ENCODE measurements around the gene TMUB1.

TMUB1 gene

DNA sequence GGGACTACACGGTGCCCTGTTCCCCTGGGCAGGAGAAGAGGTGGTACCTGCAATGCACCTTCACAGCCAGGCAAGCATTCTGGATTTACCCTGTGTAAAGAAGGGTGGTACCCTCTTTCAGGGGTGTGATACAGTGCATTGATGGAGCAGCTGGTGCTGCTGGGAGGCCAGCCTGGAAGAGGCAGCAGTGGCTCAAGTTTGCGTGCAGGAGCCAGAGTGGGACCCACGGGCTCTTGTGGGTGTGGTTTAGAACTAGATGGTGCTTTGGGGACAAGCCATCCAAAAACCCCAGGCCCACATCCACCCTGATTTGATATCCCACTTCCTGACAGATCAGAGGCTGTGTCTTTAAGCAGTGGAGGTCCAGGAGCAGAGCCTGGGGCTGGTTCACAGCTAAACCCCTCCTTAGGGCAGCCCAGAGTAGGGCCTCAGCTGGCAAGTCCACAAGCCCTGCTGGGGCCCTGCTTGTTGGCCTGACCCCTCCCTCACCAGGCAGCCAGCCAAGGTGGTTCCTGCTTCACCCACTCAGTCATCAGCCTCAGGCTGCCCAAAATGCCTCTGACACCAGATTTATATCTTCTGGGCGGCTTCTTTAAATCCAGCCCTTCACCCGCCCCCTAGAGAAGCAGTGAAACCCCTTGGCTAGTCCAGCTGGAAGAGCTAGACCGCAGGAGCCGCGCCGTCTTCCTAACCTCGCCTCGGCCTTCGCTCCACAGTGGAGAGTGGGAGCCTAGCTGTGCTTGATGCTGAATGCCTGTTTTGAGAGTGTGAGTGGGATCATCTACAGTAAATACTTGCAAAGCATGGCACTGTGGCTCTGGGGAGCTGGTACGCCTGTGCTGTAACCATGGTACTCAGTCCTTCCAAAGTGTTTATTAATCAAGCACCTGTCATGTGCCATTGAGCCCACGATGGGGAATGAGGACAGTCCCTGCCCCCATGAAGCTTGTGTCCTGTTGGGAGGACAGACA is 36.4 kb downstream of the TMUB1 start:
- Histone ChIP-seq H3K23ac (ENCODE audit: low read depth, low read length, poor library complexity) (peak overlapping the region; percentile 21), H2BK12ac (ENCODE audit: low read length) (no peak overlapping the region), H3K4me1 (ENCODE audit: control insufficient read depth in 2 of 2, insufficient read depth in 1 of 2, low read depth in 1 of 2, low read length in 2 of 2) (peaks cover 0 to 2% of the 10 kb centered on the region in 2 donors), H3K4me3 (ENCODE audit: low read length in 2 of 2) (no peak overlapping the region), H3K79me1 (ENCODE audit: low read depth, low read length) (no peaks in the 10 kb centered on the region), H4K8ac (ENCODE audit: low read depth, low read length) (no peak overlapping the region), H3K27ac (replicated peaks; ENCODE audit: low read length) (no peak overlapping the region), H3K18ac (ENCODE audit: low read length) (no peak overlapping the region), H3K4me2 (ENCODE audit: insufficient read depth, low read length, poor library complexity, severe bottlenecking) (no peak overlapping the region), H2AK5ac (ENCODE audit: low read depth, low read length) (no peak overlapping the region), H2BK15ac (ENCODE audit: low read length) (no peak overlapping the region), H3K4ac (ENCODE audit: low read length) (no peak overlapping the region), H3K27me3 (ENCODE audit: control insufficient read depth in 3 of 3, insufficient read depth in 3 of 3, low read depth in 1 of 3, low read length in 3 of 3) (peaks cover 0 to 23% (median 6%) of the 10 kb centered on the region in 3 experiments), H2BK120ac (ENCODE audit: low read depth, low read length) (no peak overlapping the region), H4K91ac (ENCODE audit: low read depth, low read length, poor library complexity) (no peak overlapping the region), H3K9ac (ENCODE audit: low read depth, low read length, poor library complexity) (no peak overlapping the region), H3K36me3 (replicated peaks in 1 of 2; ENCODE audit: control insufficient read depth in 2 of 2, insufficient read depth in 2 of 2, low read length in 2 of 2) (peaks cover 6 to 10% of the 10 kb centered on the region in 2 donors), H3K9me3 (replicated peaks in 1 of 2; ENCODE audit: control insufficient read depth in 2 of 2, insufficient read depth in 1 of 2, low read depth in 1 of 2, low read length in 2 of 2) (no peaks in the 10 kb centered on the region), H2BK5ac (ENCODE audit: low read length) (no peak overlapping the region), H3K14ac (ENCODE audit: low read length) (no peak overlapping the region), H2AFZ (ENCODE audit: low read length) (no peak overlapping the region)
- no peak for DNase-seq (ENCODE audit: low spot score)
- WGBS, 2 donors (ENCODE audit: extremely low coverage in 2 of 2, insufficient read length in 2 of 2, insufficient replicate concordance in 1 of 2): no CpG with 5 or more reads among the region's 14 CpGs

DNA sequence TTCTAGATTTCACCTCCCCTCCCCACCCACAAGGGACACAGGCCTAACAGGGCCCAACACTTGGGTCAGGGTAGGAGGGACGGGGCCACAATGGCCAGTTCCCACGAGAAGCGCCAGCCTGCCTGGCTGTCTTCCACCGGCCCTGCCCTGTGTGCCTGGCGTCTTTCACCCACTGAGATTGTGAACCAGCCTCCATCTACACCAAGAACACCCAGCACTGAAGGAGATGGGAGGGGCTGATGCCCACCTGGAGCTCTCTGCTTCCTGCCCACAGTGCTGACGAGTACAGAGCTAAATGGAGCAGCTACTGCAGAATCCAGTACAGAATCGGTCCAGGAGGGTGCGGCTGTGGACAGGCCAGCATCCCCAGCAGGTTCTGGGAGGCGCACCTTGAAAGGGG is 37.3 kb downstream of the TMUB1 start:
- Histone ChIP-seq H4K91ac (ENCODE audit: low read depth, low read length, poor library complexity) (no peak overlapping the region), H3K18ac (ENCODE audit: low read length) (no peak overlapping the region), H3K23ac (ENCODE audit: low read depth, low read length, poor library complexity) (no peak overlapping the region), H2AK5ac (ENCODE audit: low read depth, low read length) (no peak overlapping the region), H3K4me3 (ENCODE audit: low read length in 2 of 2) (peak overlapping the region in 1 of 2 donors; percentile 33), H3K27me3 (ENCODE audit: control insufficient read depth in 3 of 3, insufficient read depth in 3 of 3, low read depth in 1 of 3, low read length in 3 of 3) (peaks cover 0 to 18% (median 5%) of the 10 kb centered on the region in 3 experiments), H2BK120ac (ENCODE audit: low read depth, low read length) (no peak overlapping the region), H2AFZ (ENCODE audit: low read length) (no peak overlapping the region), H2BK15ac (ENCODE audit: low read length) (no peak overlapping the region), H3K9me3 (replicated peaks in 1 of 2; ENCODE audit: control insufficient read depth in 2 of 2, insufficient read depth in 1 of 2, low read depth in 1 of 2, low read length in 2 of 2) (no peaks in the 10 kb centered on the region), H3K9ac (ENCODE audit: low read depth, low read length, poor library complexity) (no peak overlapping the region), H3K36me3 (replicated peaks in 1 of 2; ENCODE audit: control insufficient read depth in 2 of 2, insufficient read depth in 2 of 2, low read length in 2 of 2) (peaks cover 6 to 10% of the 10 kb centered on the region in 2 donors), H4K8ac (ENCODE audit: low read depth, low read length) (no peak overlapping the region), H3K79me1 (ENCODE audit: low read depth, low read length) (no peaks in the 10 kb centered on the region), H3K4me2 (ENCODE audit: insufficient read depth, low read length, poor library complexity, severe bottlenecking) (no peak overlapping the region), H3K27ac (replicated peaks; ENCODE audit: low read length) (no peak overlapping the region), H2BK12ac (ENCODE audit: low read length) (peak overlapping the region; percentile 22), H3K14ac (ENCODE audit: low read length) (no peak overlapping the region), H3K4me1 (ENCODE audit: control insufficient read depth in 2 of 2, insufficient read depth in 1 of 2, low read depth in 1 of 2, low read length in 2 of 2) (peaks cover 0 to 2% of the 10 kb centered on the region in 2 donors), H2BK5ac (ENCODE audit: low read length) (no peak overlapping the region), H3K4ac (ENCODE audit: low read length) (no peak overlapping the region)
- DNase-seq (ENCODE audit: low spot score): no peak
- no CpG with 5 or more reads among the region's 9 CpGs for WGBS, 2 donors (ENCODE audit: extremely low coverage in 2 of 2, insufficient read length in 2 of 2, insufficient replicate concordance in 1 of 2)

DNA sequence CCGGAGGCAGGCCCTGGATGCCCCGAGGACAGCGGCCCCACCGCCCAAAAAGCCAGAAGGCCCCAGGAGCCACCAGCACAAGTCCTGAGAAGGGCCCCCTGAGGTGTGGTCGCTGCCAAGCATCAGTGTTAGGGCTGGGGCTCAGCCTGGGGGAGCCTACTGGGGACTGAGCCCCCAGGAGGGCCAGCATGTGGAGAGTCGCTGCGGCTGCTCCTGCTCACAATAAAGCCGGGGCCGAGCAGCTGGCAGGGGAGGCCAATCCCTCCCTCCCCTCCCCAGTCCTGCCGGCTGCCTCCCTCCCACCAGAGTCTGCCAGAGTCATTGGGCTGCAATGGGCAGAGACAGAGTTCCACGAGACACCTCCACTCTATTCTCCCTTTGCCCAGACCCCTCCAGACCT is 38.0 kb downstream of the TMUB1 start:
- Histone ChIP-seq H2BK5ac (ENCODE audit: low read length) (no peak overlapping the region), H2BK120ac (ENCODE audit: low read depth, low read length) (no peak overlapping the region), H3K9me3 (replicated peaks in 1 of 2; ENCODE audit: control insufficient read depth in 2 of 2, insufficient read depth in 1 of 2, low read depth in 1 of 2, low read length in 2 of 2) (no peaks in the 10 kb centered on the region), H3K4me2 (ENCODE audit: insufficient read depth, low read length, poor library complexity, severe bottlenecking) (no peak overlapping the region), H4K8ac (ENCODE audit: low read depth, low read length) (no peak overlapping the region), H3K27me3 (ENCODE audit: control insufficient read depth in 3 of 3, insufficient read depth in 3 of 3, low read depth in 1 of 3, low read length in 3 of 3) (peaks cover 0 to 11% (median 0%) of the 10 kb centered on the region in 3 experiments), H2BK15ac (ENCODE audit: low read length) (no peak overlapping the region), H2BK12ac (ENCODE audit: low read length) (no peak overlapping the region), H3K4ac (ENCODE audit: low read length) (no peak overlapping the region), H3K9ac (ENCODE audit: low read depth, low read length, poor library complexity) (no peak overlapping the region), H3K27ac (replicated peaks; ENCODE audit: low read length) (no peak overlapping the region), H3K4me1 (ENCODE audit: control insufficient read depth in 2 of 2, insufficient read depth in 1 of 2, low read depth in 1 of 2, low read length in 2 of 2) (peaks cover 0 to 2% of the 10 kb centered on the region in 2 donors), H2AFZ (ENCODE audit: low read length) (no peak overlapping the region), H3K18ac (ENCODE audit: low read length) (no peak overlapping the region), H3K36me3 (replicated peaks in 1 of 2; ENCODE audit: control insufficient read depth in 2 of 2, insufficient read depth in 2 of 2, low read length in 2 of 2) (peaks cover 6 to 10% of the 10 kb centered on the region in 2 donors), H3K23ac (ENCODE audit: low read depth, low read length, poor library complexity) (no peak overlapping the region), H3K14ac (ENCODE audit: low read length) (no peak overlapping the region), H4K91ac (ENCODE audit: low read depth, low read length, poor library complexity) (no peak overlapping the region), H3K79me1 (ENCODE audit: low read depth, low read length) (no peaks in the 10 kb centered on the region), H2AK5ac (ENCODE audit: low read depth, low read length) (no peak overlapping the region), H3K4me3 (ENCODE audit: low read length in 2 of 2) (no peak overlapping the region)
- DNase-seq (ENCODE audit: low spot score): no peak
- no CpG with 5 or more reads among the region's 11 CpGs for WGBS, 2 donors (ENCODE audit: extremely low coverage in 2 of 2, insufficient read length in 2 of 2, insufficient replicate concordance in 1 of 2)

DNA sequence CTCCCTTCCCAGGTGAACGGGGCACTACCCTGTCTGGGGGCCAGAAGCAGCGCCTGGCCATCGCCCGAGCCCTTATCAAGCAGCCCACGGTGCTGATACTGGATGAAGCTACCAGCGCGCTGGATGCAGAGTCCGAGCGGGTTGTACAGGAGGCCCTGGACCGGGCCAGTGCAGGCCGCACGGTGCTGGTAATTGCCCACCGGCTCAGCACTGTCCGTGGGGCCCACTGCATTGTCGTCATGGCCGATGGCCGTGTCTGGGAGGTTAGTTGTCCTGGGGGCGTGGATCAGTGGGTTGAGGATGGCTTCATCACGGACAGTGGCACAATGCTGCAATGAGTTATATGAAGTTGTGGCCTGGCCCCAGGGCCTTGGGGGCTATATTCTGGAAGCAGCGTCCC is 39.3 kb downstream of the TMUB1 start:
- no CpG with 5 or more reads among the region's 20 CpGs for WGBS, 2 donors (ENCODE audit: extremely low coverage in 2 of 2, insufficient read length in 2 of 2, insufficient replicate concordance in 1 of 2)
- Histone ChIP-seq H3K9ac (ENCODE audit: low read depth, low read length, poor library complexity) (peak overlapping the region; percentile 84), H3K27ac (replicated peaks; ENCODE audit: low read length) (no peak overlapping the region), H2BK15ac (ENCODE audit: low read length) (no peak overlapping the region), H2AK5ac (ENCODE audit: low read depth, low read length) (no peak overlapping the region), H2BK12ac (ENCODE audit: low read length) (no peak overlapping the region), H3K27me3 (ENCODE audit: control insufficient read depth in 3 of 3, insufficient read depth in 3 of 3, low read depth in 1 of 3, low read length in 3 of 3) (no peaks in the 10 kb centered on the region), H3K14ac (ENCODE audit: low read length) (no peak overlapping the region), H3K4me1 (ENCODE audit: control insufficient read depth in 2 of 2, insufficient read depth in 1 of 2, low read depth in 1 of 2, low read length in 2 of 2) (peaks cover 2 to 5% of the 10 kb centered on the region in 2 donors), H4K8ac (ENCODE audit: low read depth, low read length) (no peak overlapping the region), H3K23ac (ENCODE audit: low read depth, low read length, poor library complexity) (peak overlapping the region; percentile 65), H3K79me1 (ENCODE audit: low read depth, low read length) (no peaks in the 10 kb centered on the region), H3K36me3 (replicated peaks in 1 of 2; ENCODE audit: control insufficient read depth in 2 of 2, insufficient read depth in 2 of 2, low read length in 2 of 2) (peaks cover 6 to 10% of the 10 kb centered on the region in 2 donors), H2BK5ac (ENCODE audit: low read length) (no peak overlapping the region), H3K9me3 (replicated peaks in 1 of 2; ENCODE audit: control insufficient read depth in 2 of 2, insufficient read depth in 1 of 2, low read depth in 1 of 2, low read length in 2 of 2) (no peaks in the 10 kb centered on the region), H4K91ac (ENCODE audit: low read depth, low read length, poor library complexity) (no peak overlapping the region), H2AFZ (ENCODE audit: low read length) (no peak overlapping the region), H2BK120ac (ENCODE audit: low read depth, low read length) (no peak overlapping the region), H3K4me2 (ENCODE audit: insufficient read depth, low read length, poor library complexity, severe bottlenecking) (no peak overlapping the region), H3K4ac (ENCODE audit: low read length) (no peak overlapping the region), H3K18ac (ENCODE audit: low read length) (no peak overlapping the region), H3K4me3 (ENCODE audit: low read length in 2 of 2) (no peak overlapping the region)
- no peak for DNase-seq (ENCODE audit: low spot score)

All from neuronal stem cell (in vitro differentiated cells).